ENCODE measurements around the gene ITGAV. TPM values are rescaled to one million over a fixed set of nuclear protein-coding genes. Genes with fewer than 3 reads are reported as not detected.

The ITGAV gene
- total RNA-seq, 1 donor from 2014 or later, result 65.6 TPM

DNA sequence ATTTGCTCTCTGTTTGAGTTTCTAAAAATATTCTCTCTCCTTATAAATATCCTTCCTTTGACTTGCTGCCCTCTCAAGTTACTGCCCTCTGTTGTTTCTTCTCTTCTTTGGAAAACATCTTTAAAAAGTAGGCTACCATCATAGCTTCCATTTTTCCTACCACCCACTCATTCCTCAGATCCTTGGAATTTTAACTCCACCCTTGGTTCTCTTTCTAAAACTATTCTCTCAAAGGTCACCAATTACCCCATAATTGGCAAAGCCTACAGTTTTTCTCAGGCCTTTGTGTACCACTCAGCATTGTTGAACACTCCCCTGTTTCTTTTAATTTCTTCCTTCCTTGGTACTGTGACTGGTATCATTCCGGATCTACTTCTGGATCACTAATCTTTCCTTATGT is 43.0 kb upstream of the ITGAV start:
- no peak overlapping the region for H3K27ac Mint-ChIP-seq
- no peaks in the 10 kb centered on the region for H3K36me3 Mint-ChIP-seq
- no peak overlapping the region for H3K4me3 Mint-ChIP-seq
- no peaks in the 10 kb centered on the region for H3K27me3 Mint-ChIP-seq
- H3K4me1 Mint-ChIP-seq (ENCODE audit: unreplicated experiment), result peaks cover 14% of the 10 kb centered on the region
- TF ChIP-seq, protein P1, sequence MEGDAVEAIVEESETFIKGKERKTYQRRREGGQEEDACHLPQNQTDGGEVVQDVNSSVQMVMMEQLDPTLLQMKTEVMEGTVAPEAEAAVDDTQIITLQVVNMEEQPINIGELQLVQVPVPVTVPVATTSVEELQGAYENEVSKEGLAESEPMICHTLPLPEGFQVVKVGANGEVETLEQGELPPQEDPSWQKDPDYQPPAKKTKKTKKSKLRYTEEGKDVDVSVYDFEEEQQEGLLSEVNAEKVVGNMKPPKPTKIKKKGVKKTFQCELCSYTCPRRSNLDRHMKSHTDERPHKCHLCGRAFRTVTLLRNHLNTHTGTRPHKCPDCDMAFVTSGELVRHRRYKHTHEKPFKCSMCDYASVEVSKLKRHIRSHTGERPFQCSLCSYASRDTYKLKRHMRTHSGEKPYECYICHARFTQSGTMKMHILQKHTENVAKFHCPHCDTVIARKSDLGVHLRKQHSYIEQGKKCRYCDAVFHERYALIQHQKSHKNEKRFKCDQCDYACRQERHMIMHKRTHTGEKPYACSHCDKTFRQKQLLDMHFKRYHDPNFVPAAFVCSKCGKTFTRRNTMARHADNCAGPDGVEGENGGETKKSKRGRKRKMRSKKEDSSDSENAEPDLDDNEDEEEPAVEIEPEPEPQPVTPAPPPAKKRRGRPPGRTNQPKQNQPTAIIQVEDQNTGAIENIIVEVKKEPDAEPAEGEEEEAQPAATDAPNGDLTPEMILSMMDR (conservative IDR thresholded peaks at IDR 0.05), result no peak
- H3K9me3 Mint-ChIP-seq, result no peaks in the 10 kb centered on the region
- DNase-seq (ENCODE audit: extremely low spot score, unreplicated experiment), result no peak

DNA sequence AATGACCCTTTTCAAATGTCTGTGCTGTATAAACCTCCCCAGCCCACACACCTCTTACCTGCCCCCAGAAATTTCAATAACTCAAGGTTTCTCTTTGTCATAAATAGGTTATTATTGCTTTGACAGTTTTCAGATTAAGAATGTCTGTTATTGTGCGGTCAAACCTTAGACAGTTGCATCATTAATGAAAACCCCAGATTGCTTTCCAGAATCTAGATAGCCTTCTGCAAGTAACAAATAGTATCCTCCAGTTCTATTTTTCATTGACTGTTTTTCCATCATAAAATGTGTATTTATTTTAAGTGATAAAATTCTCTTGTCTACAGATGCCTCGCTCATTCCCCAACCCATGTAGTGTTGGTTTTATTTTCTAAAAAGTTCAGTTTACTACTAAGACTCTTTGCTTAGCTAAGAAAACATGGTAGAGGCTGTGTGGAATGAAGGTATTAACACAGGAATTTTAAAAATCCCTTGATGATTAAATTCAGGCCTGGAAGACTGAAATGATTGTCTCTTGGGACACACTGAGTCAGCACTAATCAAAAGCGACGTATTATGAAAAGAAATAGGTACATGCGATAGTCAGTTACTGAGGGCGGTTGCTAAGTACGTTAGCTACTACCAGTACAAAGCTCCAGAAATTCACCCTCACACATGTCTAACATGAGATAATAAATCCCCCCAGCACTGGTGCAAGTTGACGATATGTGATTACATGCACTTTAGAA is 38.4 kb upstream of the ITGAV start:
- no peaks in the 10 kb centered on the region for H3K9me3 Mint-ChIP-seq
- no peaks in the 10 kb centered on the region for H3K36me3 Mint-ChIP-seq
- no peaks in the 10 kb centered on the region for H3K27me3 Mint-ChIP-seq
- no peak overlapping the region for H3K4me3 Mint-ChIP-seq
- no peak overlapping the region for H3K27ac Mint-ChIP-seq
- no peak for DNase-seq (ENCODE audit: extremely low spot score, unreplicated experiment)
- no peaks in the 10 kb centered on the region for H3K4me1 Mint-ChIP-seq (ENCODE audit: unreplicated experiment)
- TF ChIP-seq, protein P1 (conservative IDR thresholded peaks at IDR 0.05), result no peak

- Mint-ChIP-seq H3K4me3 (no peak overlapping the region), H3K27ac (no peak overlapping the region), H3K27me3 (no peaks in the 10 kb centered on the region), H3K36me3 (no peaks in the 10 kb centered on the region), H3K4me1 (ENCODE audit: unreplicated experiment) (no peaks in the 10 kb centered on the region), H3K9me3 (peaks cover 3% of the 10 kb centered on the region)
- TF ChIP-seq, protein P1 (conservative IDR thresholded peaks at IDR 0.05), result no peak
- no peak for DNase-seq (ENCODE audit: extremely low spot score, unreplicated experiment)
Observed at GRCh38 chr2:186554429-186554828, 35.4 kb upstream of the ITGAV start.

- H3K4me1 Mint-ChIP-seq (ENCODE audit: unreplicated experiment), result no peaks in the 10 kb centered on the region
- no peaks in the 10 kb centered on the region for H3K27me3 Mint-ChIP-seq
- H3K27ac Mint-ChIP-seq, result no peak overlapping the region
- peaks cover 3% of the 10 kb centered on the region for H3K9me3 Mint-ChIP-seq
- no peak overlapping the region for H3K4me3 Mint-ChIP-seq
- TF ChIP-seq, protein P1 (conservative IDR thresholded peaks at IDR 0.05), result no peak
- DNase-seq (ENCODE audit: extremely low spot score, unreplicated experiment), result no peak
- H3K36me3 Mint-ChIP-seq, result no peaks in the 10 kb centered on the region
Observed at GRCh38 chr2:186554850-186555671, 34.8 kb upstream of the ITGAV start.

DNA sequence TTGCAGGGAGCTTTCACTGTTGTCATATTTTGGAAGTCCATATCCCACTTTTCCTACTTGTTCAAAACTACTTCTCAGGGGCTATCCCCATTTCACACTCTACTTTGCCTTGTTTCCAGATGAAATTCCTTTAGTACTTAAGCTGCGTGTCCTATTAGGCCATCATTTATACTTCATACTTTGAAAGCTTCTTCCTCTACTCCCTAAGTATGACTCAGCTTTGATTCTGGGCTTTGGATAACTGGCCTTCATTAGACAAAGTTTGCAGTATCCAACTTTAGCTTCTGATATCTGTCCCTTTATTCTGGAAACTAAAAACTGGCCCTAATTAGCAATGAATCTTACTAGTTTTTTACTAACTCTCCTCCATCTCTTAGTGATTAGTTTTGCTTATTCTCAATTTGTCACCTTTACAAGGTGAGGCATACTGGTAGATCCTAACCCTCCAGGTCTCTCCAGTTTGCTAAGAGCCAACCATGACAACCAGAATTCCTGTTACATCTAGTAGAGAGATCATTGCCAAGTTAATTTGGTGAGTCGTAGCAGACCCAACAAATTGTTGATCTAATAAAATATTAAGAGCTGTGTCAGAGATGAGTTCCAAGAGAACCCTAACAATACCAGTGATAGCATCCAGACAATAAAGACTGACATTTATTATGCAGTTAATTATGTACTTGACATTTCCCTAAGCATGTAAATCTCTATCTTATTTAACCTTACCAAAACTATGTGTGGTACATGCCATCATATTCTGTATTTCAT is 31.2 kb upstream of the ITGAV start:
- H3K36me3 Mint-ChIP-seq, result peaks cover 6% of the 10 kb centered on the region
- H3K27me3 Mint-ChIP-seq, result no peaks in the 10 kb centered on the region
- DNase-seq (ENCODE audit: extremely low spot score, unreplicated experiment), result no peak
- TF ChIP-seq, protein P1 (conservative IDR thresholded peaks at IDR 0.05), result no peak
- no peak overlapping the region for H3K27ac Mint-ChIP-seq
- peaks cover 11% of the 10 kb centered on the region for H3K9me3 Mint-ChIP-seq
- H3K4me3 Mint-ChIP-seq, result no peak overlapping the region
- peaks cover 11% of the 10 kb centered on the region for H3K4me1 Mint-ChIP-seq (ENCODE audit: unreplicated experiment)
